Loucy (cell line): Measurements from ENCODE around the gene NKAIN2.

ENCODE experiments used
- H2AFZ ChIP-seq: fragments of 200-600 bp; sonication (generic); 2 replicates; pipeline ENCODE4 v1.6.0; 2016; ENCODE audit warnings: antibody characterized with exemption, mild to moderate bottlenecking, low read length, moderate library complexity
- H3F3A ChIP-seq: fragments of 200-600 bp; 2 replicates; pipeline ENCODE4 v1.6.0; 2016; ENCODE audit warnings: antibody characterized with exemption, low read depth, mild to moderate bottlenecking
- H3K27me3 ChIP-seq: fragments of 200-600 bp; sonication (generic); 2 replicates; pipeline ENCODE4 v1.6.1; 2014; ENCODE audit warnings: low read length, mild to moderate bottlenecking; ENCODE audit not compliant: insufficient read depth, poor library complexity, severe bottlenecking
- H3K36me3 ChIP-seq: fragments of 200-600 bp; sonication (generic); 2 replicates; pipeline ENCODE4 v1.6.1; 2016; ENCODE audit warnings: low read length; ENCODE audit not compliant: insufficient read depth
- H3K4me1 ChIP-seq: fragments of 200-600 bp; sonication (generic); 2 replicates; pipeline ENCODE4 v1.5.1; 2014; ENCODE audit warnings: low read length, mild to moderate bottlenecking; ENCODE audit not compliant: insufficient read depth, poor library complexity, severe bottlenecking
- H3K4me2 ChIP-seq: fragments of 200-600 bp; sonication (generic); 2 replicates; pipeline ENCODE4 v1.6.0; 2014; ENCODE audit warnings: antibody characterized with exemption, low read length, low read depth, mild to moderate bottlenecking; ENCODE audit not compliant: poor library complexity, severe bottlenecking
- H3K4me3 ChIP-seq: fragments of 200-600 bp; sonication (generic); 2 replicates; pipeline ENCODE4 v1.5.1; 2014; ENCODE audit warnings: low read length, mild to moderate bottlenecking, mixed read lengths; ENCODE audit not compliant: poor library complexity, severe bottlenecking
- H3K79me2 ChIP-seq: fragments of 200-600 bp; sonication (generic); 2 replicates; pipeline ENCODE4 v1.6.1; 2014; ENCODE audit warnings: low read length; ENCODE audit not compliant: insufficient read depth
- H3K9ac ChIP-seq: fragments of 200-600 bp; sonication (generic); 2 replicates; pipeline ENCODE4 v1.6.0; 2014; ENCODE audit warnings: mild to moderate bottlenecking, low read depth, low read length, moderate library complexity; ENCODE audit not compliant: poor library complexity, severe bottlenecking
- H3K9me2 ChIP-seq: fragments of 200-600 bp; sonication (generic); replicated peaks from 2 replicates; pipeline ENCODE4 v1.6.1; 2016; ENCODE audit warnings: low read depth, low read length, mixed read lengths
- H3K9me3 ChIP-seq: fragments of 200-600 bp; sonication (generic); 2 replicates; pipeline ENCODE4 v1.6.1; 2014; ENCODE audit warnings: mild to moderate bottlenecking, antibody characterized with exemption, low read length, low read depth; ENCODE audit not compliant: insufficient read depth
- H4K20me1 ChIP-seq: fragments of 200-600 bp; sonication (generic); 2 replicates; pipeline ENCODE4 v1.6.0; 2014; ENCODE audit warnings: antibody characterized with exemption, low read length, mild to moderate bottlenecking; ENCODE audit not compliant: insufficient read depth, poor library complexity, severe bottlenecking
- EZH2phosphoT487 ChIP-seq: fragments of 200-600 bp; IDR thresholded peaks from 2 replicates; pipeline ENCODE4 v1.6.1; 2018; ENCODE audit warnings: antibody characterized with exemption, mild to moderate bottlenecking, moderate library complexity, borderline replicate concordance
- TF ChIP-seq, protein P1 (sequence below): fragments of 200-600 bp; sonication (generic); conservative IDR thresholded peaks from 2 replicates; pipeline ENCODE4 v1.5.1; 2014; ENCODE audit warnings: mild to moderate bottlenecking, antibody characterized with exemption, low read length

The NKAIN2 gene

DNA sequence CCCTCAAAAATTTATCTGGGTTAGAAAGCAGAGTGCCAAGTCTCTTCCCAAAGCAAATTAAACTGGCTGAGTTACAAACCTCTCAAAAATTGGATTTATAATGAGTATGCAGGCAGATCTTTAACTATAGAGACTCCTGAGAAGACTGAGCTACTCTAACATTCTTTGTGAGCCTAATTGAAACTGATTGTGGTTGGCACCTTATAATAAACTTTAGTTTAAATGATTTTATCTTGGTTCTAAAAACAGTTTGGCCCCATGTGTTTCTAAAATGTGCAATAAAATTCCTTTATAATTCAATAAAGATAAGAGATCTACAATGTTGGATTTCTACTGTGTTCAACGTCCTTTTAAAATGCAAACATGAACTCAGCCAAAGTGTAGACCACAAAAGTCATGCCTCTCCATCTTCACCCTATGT is 678.4 kb downstream of the NKAIN2 start:
- Histone ChIP-seq H2AFZ (no peak overlapping the region), H3K4me3 (no peak overlapping the region), H3K27me3 (no peaks in the 10 kb centered on the region), H3K79me2 (no peaks in the 10 kb centered on the region), H3K36me3 (no peaks in the 10 kb centered on the region), H3K9me3 (no peaks in the 10 kb centered on the region), H3K4me2 (no peak overlapping the region), H3K9me2 (no peaks in the 10 kb centered on the region), H3F3A (no peaks in the 10 kb centered on the region), H3K4me1 (no peaks in the 10 kb centered on the region), H3K9ac (no peak overlapping the region), H4K20me1 (no peaks in the 10 kb centered on the region)
- TF ChIP-seq, protein P1, sequence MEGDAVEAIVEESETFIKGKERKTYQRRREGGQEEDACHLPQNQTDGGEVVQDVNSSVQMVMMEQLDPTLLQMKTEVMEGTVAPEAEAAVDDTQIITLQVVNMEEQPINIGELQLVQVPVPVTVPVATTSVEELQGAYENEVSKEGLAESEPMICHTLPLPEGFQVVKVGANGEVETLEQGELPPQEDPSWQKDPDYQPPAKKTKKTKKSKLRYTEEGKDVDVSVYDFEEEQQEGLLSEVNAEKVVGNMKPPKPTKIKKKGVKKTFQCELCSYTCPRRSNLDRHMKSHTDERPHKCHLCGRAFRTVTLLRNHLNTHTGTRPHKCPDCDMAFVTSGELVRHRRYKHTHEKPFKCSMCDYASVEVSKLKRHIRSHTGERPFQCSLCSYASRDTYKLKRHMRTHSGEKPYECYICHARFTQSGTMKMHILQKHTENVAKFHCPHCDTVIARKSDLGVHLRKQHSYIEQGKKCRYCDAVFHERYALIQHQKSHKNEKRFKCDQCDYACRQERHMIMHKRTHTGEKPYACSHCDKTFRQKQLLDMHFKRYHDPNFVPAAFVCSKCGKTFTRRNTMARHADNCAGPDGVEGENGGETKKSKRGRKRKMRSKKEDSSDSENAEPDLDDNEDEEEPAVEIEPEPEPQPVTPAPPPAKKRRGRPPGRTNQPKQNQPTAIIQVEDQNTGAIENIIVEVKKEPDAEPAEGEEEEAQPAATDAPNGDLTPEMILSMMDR: no peak
- TF ChIP-seq EZH2phosphoT487: no peak

DNA sequence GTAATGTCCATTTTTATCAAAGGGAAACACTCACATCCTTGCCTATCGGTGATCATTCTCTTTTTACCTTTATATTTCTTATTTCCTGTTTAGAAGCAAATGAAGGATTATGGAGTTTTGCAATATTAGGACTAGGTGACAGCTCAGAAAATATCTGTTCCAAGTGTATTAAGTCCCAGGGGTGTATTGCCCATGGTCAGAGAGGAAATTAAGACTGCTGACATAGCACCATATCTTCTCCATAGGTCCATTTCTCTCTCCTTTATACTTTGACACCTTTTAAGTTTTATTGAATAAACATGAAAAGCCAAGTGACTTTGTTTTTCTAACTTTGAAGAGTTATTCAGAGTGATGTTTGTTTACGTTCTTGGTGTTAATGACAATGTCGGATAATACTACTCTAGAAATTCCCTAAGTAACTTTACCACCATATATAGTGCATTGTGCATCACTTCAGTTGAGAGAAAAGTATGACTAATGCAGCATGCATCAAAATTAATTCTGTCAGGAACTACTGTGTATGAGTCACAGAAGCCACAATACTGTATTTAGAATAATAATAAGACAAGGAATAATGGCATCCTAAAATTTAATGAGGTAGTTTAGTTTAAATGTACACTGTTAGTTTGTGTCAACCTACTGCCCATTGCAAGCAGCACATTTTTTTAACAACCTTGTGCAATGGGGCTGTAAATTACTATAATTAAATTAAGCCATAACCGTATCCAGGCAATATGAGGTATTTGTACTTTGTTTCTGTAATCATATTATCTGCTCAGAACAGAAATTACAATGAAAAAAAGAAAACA is 684.2 kb downstream of the NKAIN2 start:
- no peaks in the 10 kb centered on the region for H3K79me2 ChIP-seq
- no peaks in the 10 kb centered on the region for H3K36me3 ChIP-seq
- no peak overlapping the region for H3K4me3 ChIP-seq
- no peaks in the 10 kb centered on the region for H3K9me3 ChIP-seq
- no peak overlapping the region for H2AFZ ChIP-seq
- H3K27me3 ChIP-seq: no peaks in the 10 kb centered on the region
- H3F3A ChIP-seq: no peaks in the 10 kb centered on the region
- no peaks in the 10 kb centered on the region for H3K4me1 ChIP-seq
- H3K4me2 ChIP-seq: no peak overlapping the region
- no peaks in the 10 kb centered on the region for H4K20me1 ChIP-seq
- TF ChIP-seq, protein P1: no peak
- no peak for TF ChIP-seq EZH2phosphoT487
- no peak overlapping the region for H3K9ac ChIP-seq
- H3K9me2 ChIP-seq: no peaks in the 10 kb centered on the region

DNA sequence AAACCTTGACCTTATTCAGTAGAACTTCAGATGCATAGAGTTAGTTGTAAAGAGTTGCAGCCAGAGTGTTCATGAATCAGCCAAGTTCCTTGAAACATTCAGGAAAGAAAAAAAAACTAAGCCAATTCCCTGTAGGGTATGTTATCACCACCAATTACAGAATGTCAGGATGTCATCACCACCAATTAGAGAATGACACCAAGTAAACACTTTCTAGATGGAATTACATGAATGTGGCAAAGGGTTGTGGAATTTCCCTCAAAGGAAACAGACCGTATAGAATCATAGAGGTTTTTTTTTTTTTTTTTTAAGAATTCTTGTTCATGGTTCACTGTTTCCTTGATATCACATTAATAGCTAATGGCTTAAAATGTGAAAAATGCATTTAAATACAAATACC is 686.5 kb downstream of the NKAIN2 start:
- Histone ChIP-seq H3K9me2 (no peaks in the 10 kb centered on the region), H3K9me3 (no peaks in the 10 kb centered on the region), H2AFZ (no peak overlapping the region)

More for the DNA sequence above, 686.5 kb downstream of the NKAIN2 start:
- Histone ChIP-seq H3K36me3 (no peaks in the 10 kb centered on the region), H3K27me3 (no peaks in the 10 kb centered on the region), H3K9ac (no peak overlapping the region), H3K4me2 (no peak overlapping the region), H3K79me2 (no peaks in the 10 kb centered on the region), H3K4me1 (no peaks in the 10 kb centered on the region), H3F3A (no peaks in the 10 kb centered on the region), H3K4me3 (no peak overlapping the region), H4K20me1 (no peaks in the 10 kb centered on the region)
- TF ChIP-seq EZH2phosphoT487: no peak
- TF ChIP-seq, protein P1: no peak
